Calu3 (cell line): ENCODE data around the gene NEURL1. TPM values are rescaled to one million over a fixed set of nuclear protein-coding genes. Genes with fewer than 3 reads are reported as not detected.

Source experiments
- BruUV-seq: library from RNA; stranded (reverse); fragments of 400-500 nt; replicated peaks from 2 replicates; lab custom pipeline; 2021; lab: Mats Ljungman, UMichigan
- CTCF ChIA-PET: fragments of 300-600 bp; sonication (Branson Sonifier 250); formaldehyde crosslinking; loops from one replicate; lab custom pipeline; 2022; ENCODE audit warnings: antibody characterized with exemption; lab: Charles Lee
- DNase-seq: peaks from one replicate; pipeline ENCODE4 v3.0.0; 2022
- H3K27ac Mint-ChIP-seq: one replicate; pipeline ENCODE4 v1.8.0; 2022; ENCODE audit warnings: mixed read lengths; ENCODE audit not compliant: unreplicated experiment
- H3K27me3 Mint-ChIP-seq: one replicate; pipeline ENCODE4 v1.8.0; 2022; ENCODE audit warnings: mixed read lengths; ENCODE audit not compliant: unreplicated experiment
- H3K36me3 Mint-ChIP-seq: one replicate; pipeline ENCODE4 v1.8.0; 2022; ENCODE audit warnings: mild to moderate bottlenecking, moderate library complexity, mixed read lengths; ENCODE audit not compliant: insufficient read depth, unreplicated experiment
- H3K4me1 Mint-ChIP-seq: one replicate; pipeline ENCODE4 v1.8.0; 2022; ENCODE audit warnings: mild to moderate bottlenecking, low read depth, mixed read lengths; ENCODE audit not compliant: unreplicated experiment
- H3K4me3 Mint-ChIP-seq: one replicate; pipeline ENCODE4 v1.8.0; 2022; ENCODE audit warnings: mild to moderate bottlenecking, low read depth, moderate library complexity, mixed read lengths; ENCODE audit not compliant: unreplicated experiment
- H3K9me3 Mint-ChIP-seq: one replicate; pipeline ENCODE4 v1.8.0; 2022; ENCODE audit warnings: low read depth, mixed read lengths; ENCODE audit not compliant: unreplicated experiment
- intact Hi-C: fragments of 100-400 bp; cut with micrococcal nuclease; formaldehyde crosslinking; loops from one replicate; pipeline ENCODE4 v1.10.0; 2022; ENCODE audit not compliant: unreplicated experiment
- total RNA-seq: library from RNA; stranded (reverse); gene quantifications from 2 replicates; pipeline ENCODE4 v1.2.3, GENCODE V29; 2022
- TF ChIP-seq, protein P1 (sequence below): fragments of 200-600 bp; IDR thresholded peaks from one replicate; pipeline ENCODE4 v1.8.0; 2022; ENCODE audit warnings: antibody characterized with exemption; ENCODE audit not compliant: unreplicated experiment

Gene NEURL1
- total RNA-seq, 1 experiment from 2014 or later, result not detected

DNA sequence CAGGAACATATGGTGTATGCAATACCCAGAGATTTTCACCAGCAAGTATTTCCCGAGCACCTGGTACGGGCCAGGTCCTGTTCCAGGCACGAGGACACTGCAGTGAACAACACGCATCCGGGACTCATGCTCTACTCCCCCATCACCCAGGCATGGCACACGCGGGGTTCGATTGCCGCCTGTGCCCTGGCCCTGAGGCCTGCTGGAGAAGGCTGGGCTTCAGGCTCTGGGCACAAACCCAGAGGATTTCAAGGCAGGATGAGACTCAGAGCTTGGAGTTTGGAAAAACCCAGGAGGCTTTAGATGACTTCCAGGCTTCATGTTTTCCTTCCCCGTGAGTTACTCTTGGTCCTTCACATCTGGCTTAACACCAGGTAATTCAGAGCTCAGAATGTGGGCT lies 143.5 kb downstream of the NEURL1 start:
- no peaks in the 10 kb centered on the region for H3K9me3 Mint-ChIP-seq
- peaks cover 5% of the 10 kb centered on the region for H3K36me3 Mint-ChIP-seq
- no TSS peak for BruUV-seq
- intact Hi-C loops, result no loop called here
- H3K27ac Mint-ChIP-seq, result no peak overlapping the region
- H3K27me3 Mint-ChIP-seq, result no peaks in the 10 kb centered on the region
- no peak overlapping the region for H3K4me3 Mint-ChIP-seq
- TF ChIP-seq, protein P1, sequence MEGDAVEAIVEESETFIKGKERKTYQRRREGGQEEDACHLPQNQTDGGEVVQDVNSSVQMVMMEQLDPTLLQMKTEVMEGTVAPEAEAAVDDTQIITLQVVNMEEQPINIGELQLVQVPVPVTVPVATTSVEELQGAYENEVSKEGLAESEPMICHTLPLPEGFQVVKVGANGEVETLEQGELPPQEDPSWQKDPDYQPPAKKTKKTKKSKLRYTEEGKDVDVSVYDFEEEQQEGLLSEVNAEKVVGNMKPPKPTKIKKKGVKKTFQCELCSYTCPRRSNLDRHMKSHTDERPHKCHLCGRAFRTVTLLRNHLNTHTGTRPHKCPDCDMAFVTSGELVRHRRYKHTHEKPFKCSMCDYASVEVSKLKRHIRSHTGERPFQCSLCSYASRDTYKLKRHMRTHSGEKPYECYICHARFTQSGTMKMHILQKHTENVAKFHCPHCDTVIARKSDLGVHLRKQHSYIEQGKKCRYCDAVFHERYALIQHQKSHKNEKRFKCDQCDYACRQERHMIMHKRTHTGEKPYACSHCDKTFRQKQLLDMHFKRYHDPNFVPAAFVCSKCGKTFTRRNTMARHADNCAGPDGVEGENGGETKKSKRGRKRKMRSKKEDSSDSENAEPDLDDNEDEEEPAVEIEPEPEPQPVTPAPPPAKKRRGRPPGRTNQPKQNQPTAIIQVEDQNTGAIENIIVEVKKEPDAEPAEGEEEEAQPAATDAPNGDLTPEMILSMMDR, result no peak
- CTCF ChIA-PET, result no interaction called here
- no peak for DNase-seq
- no peaks in the 10 kb centered on the region for H3K4me1 Mint-ChIP-seq

DNA sequence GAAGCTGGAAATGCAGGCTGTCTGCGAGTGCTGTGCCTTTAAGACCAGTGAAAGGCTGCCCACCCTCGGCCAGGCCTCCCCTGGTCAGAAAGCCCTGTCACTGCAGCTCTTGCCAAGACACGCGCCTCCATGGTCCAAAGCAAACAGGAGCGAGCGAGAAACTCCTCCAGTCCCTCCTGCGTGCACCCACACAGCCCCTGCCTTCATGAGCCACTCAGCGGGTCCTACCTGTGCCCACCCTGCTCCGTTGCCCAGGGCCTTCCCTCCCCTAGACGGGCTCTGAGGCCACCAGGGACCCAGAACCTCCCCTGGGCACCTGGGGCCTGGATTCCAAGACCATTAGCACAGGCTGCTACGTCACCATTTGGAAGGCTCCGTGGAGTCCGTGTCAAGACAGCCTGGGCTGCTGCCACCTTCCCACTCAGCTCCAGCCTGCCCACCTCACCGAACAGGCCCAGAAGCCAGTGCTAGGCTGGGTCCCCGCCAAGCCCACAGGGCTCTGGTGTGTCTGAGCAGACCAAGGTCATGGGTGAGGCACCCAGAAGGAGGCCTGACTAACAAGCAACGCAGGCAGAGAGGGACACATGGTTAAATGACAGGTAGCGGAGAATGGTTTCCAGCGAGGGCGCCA lies 144.5 kb downstream of the NEURL1 start:
- no peak overlapping the region for H3K27ac Mint-ChIP-seq
- DNase-seq, result no peak
- intact Hi-C loops, result no loop called here
- H3K27me3 Mint-ChIP-seq, result no peaks in the 10 kb centered on the region
- BruUV-seq, result no TSS peak
- TF ChIP-seq, protein P1, result no peak
- no peaks in the 10 kb centered on the region for H3K4me1 Mint-ChIP-seq
- H3K36me3 Mint-ChIP-seq, result peaks cover 5% of the 10 kb centered on the region
- H3K4me3 Mint-ChIP-seq, result no peak overlapping the region
- CTCF ChIA-PET, result no interaction called here
- no peaks in the 10 kb centered on the region for H3K9me3 Mint-ChIP-seq

DNA sequence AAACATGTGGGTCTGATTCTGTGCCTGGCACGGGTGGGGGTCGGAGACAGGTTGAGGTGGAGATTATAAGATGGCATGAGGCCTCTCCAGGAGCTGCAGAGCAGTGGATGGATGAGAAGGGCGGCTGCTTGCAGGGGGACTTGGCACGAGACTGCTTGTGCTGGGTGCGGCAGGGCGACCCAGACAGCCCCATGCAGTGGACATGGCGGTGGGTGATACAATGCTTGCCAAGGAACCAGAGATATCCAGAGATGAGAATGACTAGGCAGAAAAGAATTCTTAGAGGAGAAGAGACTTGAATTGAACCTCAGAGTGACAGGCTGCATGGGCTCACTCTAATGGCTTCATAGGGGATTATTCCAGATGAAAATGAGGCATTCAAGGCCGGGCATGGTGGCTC lies 145.4 kb downstream of the NEURL1 start:
- intact Hi-C loops, result no loop called here
- no peak overlapping the region for H3K27ac Mint-ChIP-seq
- CTCF ChIA-PET, result no interaction called here
- no peaks in the 10 kb centered on the region for H3K4me1 Mint-ChIP-seq
- no peaks in the 10 kb centered on the region for H3K9me3 Mint-ChIP-seq
- TF ChIP-seq, protein P1, result no peak
- DNase-seq, result no peak
- H3K27me3 Mint-ChIP-seq, result no peaks in the 10 kb centered on the region
- H3K4me3 Mint-ChIP-seq, result no peak overlapping the region
- peaks cover 5% of the 10 kb centered on the region for H3K36me3 Mint-ChIP-seq
- no TSS peak for BruUV-seq

DNA sequence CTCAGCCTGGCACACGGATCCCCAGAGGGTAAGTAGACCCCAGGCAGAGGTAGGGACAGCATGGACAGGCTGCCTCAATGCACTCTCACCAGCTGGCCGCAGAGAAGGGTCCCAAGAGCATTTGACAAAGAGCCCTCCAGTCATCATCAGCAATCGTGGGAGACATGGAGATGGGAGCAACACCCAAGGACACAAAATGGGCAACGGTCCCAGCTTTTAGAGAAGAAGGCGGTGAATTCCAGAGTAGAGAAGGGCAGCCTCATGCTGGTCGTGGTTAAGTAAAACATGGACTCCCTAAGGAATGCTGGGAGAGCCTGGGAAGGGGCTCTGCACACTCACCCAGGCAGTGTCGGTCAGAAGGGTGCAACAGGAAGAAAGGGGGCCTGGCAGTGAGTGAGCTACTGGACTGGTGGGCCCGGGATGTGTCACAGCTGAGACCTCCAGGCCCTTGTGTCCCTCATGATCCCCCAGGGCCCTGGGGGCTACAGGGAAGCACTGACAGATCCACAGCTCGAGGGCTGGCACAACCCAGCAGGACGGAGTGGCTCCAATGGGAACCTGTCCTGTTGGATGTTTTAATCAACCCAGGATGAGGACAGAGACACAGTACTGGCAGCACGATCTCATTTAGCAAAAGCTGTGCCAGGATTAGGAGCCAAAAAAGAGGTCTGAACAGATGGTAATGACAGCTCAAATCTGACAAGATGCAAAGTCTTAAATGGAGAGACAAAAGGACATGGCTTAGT lies 147.1 kb downstream of the NEURL1 start:
- H3K4me1 Mint-ChIP-seq, result no peaks in the 10 kb centered on the region

More for the DNA sequence above, 147.1 kb downstream of the NEURL1 start:
- CTCF ChIA-PET, result no interaction called here
- BruUV-seq, result no TSS peak
- Mint-ChIP-seq H3K9me3 (no peaks in the 10 kb centered on the region), H3K4me3 (no peak overlapping the region), H3K27me3 (no peaks in the 10 kb centered on the region), H3K27ac (no peak overlapping the region), H3K36me3 (peaks cover 5% of the 10 kb centered on the region)
- no peak for DNase-seq
- TF ChIP-seq, protein P1, result no peak
- intact Hi-C loops, result no loop called here
